ENCODE results near the gene DTX3L. TPM values are rescaled to one million over a fixed set of nuclear protein-coding genes. Genes with fewer than 3 reads are reported as not detected.

DTX3L gene
- total and polyA plus RNA-seq, 9 of the 15 experiments (the other 6 are each of a cell fraction or from before 2014, with no cell fraction given): 2.3 to 6.5 (median 3.0) TPM

GRCh38 chr3:122609798-122610559 is 45.8 kb downstream of the DTX3L start:
- no peak overlapping the region for H3K9ac ChIP-seq (ENCODE audit: insufficient read depth in 1 of 2, low read depth in 2 of 2, low read length in 2 of 2)
- no peaks in the 10 kb centered on the region for H4K20me1 ChIP-seq (replicated peaks; ENCODE audit: control insufficient read depth, insufficient read depth, low read length)
- no peaks in the 10 kb centered on the region; the same call in 1 of the 2 replicates for H3K9me3 ChIP-seq (replicated peaks; ENCODE audit: control insufficient read depth, insufficient read depth, low read depth, low read length)
- H3K36me3 ChIP-seq (ENCODE audit: control insufficient read depth, insufficient read depth, low read length): no peaks in the 10 kb centered on the region
- no peak overlapping the region for H2AFZ ChIP-seq (ENCODE audit: low read depth, low read length)
- DNase-seq (ENCODE audit: extremely low read depth in 1 of 4, low spot score in 3 of 4) (no peak), ATAC-seq (no peak), FAIRE-seq (no peak)
- no peaks in the 10 kb centered on the region for H3K4me1 ChIP-seq (replicated peaks in 1 of 2; ENCODE audit: control insufficient read depth in 2 of 2, insufficient read depth in 2 of 2, low read length in 2 of 2)
- H3K27me3 ChIP-seq (ENCODE audit: control insufficient read depth in 2 of 2, insufficient read depth in 2 of 2, low read length in 2 of 2): peaks cover 0 to 3% of the 10 kb centered on the region in 2 experiments; a peak in 2 of 5 replicates
- no peak overlapping the region for H3K27ac ChIP-seq (ENCODE audit: extremely low read depth, low read depth, low read length)
- WGBS (ENCODE audit: insufficient coverage, low coverage, missing lambda C conversion rate): 19% methylated on average over 7 of the region's 7 CpGs
- no peaks in the 10 kb centered on the region for H3K9me1 ChIP-seq (ENCODE audit: control insufficient read depth, insufficient read depth, low read length)
- CTCF ChIA-PET (ENCODE audit: low intra/inter-chr PET ratio): no interaction called here
- in situ Hi-C loops (cut with MboI) (no loop called here), intact Hi-C loops (cut with micrococcal nuclease) (no loop called here)
- no TSS peak for BruUV-seq (replicated peaks)
- no peaks in the 10 kb centered on the region for H3K79me2 ChIP-seq (ENCODE audit: control insufficient read depth, insufficient read depth, low read length)
- POLR2A ChIA-PET: no interaction called here
- no peak overlapping the region for H3K4me3 ChIP-seq
- no peak overlapping the region for H3K4me2 ChIP-seq (ENCODE audit: insufficient read depth, low read length)
- TF ChIP-seq KLF16 (IDR thresholded peaks at IDR 0.05): no peak
- TF ChIP-seq ZNF316 (IDR thresholded peaks at IDR 0.05): 0 out of 2 replicates have a peak, but pooled peaks have one; percentile 11

GRCh38 chr3:122612696-122613095 is 48.6 kb downstream of the DTX3L start:
- Histone ChIP-seq H3K79me2 (ENCODE audit: control insufficient read depth, insufficient read depth, low read length) (no peaks in the 10 kb centered on the region), H3K4me2 (ENCODE audit: insufficient read depth, low read length) (no peak overlapping the region), H3K36me3 (ENCODE audit: control insufficient read depth, insufficient read depth, low read length) (no peaks in the 10 kb centered on the region), H3K9me3 (replicated peaks; ENCODE audit: control insufficient read depth, insufficient read depth, low read depth, low read length) (no peaks in the 10 kb centered on the region; the same call in 1 of the 2 replicates), H3K4me3 (no peak overlapping the region), H3K27ac (ENCODE audit: extremely low read depth, low read depth, low read length) (no peak overlapping the region), H2AFZ (ENCODE audit: low read depth, low read length) (no peak overlapping the region), H3K9ac (ENCODE audit: insufficient read depth in 1 of 2, low read depth in 2 of 2, low read length in 2 of 2) (no peak overlapping the region), H3K4me1 (replicated peaks in 1 of 2; ENCODE audit: control insufficient read depth in 2 of 2, insufficient read depth in 2 of 2, low read length in 2 of 2) (no peaks in the 10 kb centered on the region), H3K9me1 (ENCODE audit: control insufficient read depth, insufficient read depth, low read length) (no peaks in the 10 kb centered on the region), H3K27me3 (ENCODE audit: control insufficient read depth in 2 of 2, insufficient read depth in 2 of 2, low read length in 2 of 2) (peaks cover 4 to 6% of the 10 kb centered on the region in 2 experiments; a peak in 2 of 5 replicates), H4K20me1 (replicated peaks; ENCODE audit: control insufficient read depth, insufficient read depth, low read length) (no peaks in the 10 kb centered on the region)
- 30% methylated on average over 3 of the region's 5 CpGs for WGBS (ENCODE audit: insufficient coverage, low coverage, missing lambda C conversion rate)
- ATAC-seq (no peak), DNase-seq (ENCODE audit: extremely low read depth in 1 of 4, low spot score in 3 of 4) (no peak), FAIRE-seq (no peak)
- intact Hi-C loops (cut with micrococcal nuclease) (no loop called here), in situ Hi-C loops (cut with MboI) (no loop called here)
- CTCF ChIA-PET (ENCODE audit: low intra/inter-chr PET ratio): no interaction called here
- BruUV-seq (replicated peaks): no TSS peak
- POLR2A ChIA-PET: no interaction called here
- TF ChIP-seq, protein P1, sequence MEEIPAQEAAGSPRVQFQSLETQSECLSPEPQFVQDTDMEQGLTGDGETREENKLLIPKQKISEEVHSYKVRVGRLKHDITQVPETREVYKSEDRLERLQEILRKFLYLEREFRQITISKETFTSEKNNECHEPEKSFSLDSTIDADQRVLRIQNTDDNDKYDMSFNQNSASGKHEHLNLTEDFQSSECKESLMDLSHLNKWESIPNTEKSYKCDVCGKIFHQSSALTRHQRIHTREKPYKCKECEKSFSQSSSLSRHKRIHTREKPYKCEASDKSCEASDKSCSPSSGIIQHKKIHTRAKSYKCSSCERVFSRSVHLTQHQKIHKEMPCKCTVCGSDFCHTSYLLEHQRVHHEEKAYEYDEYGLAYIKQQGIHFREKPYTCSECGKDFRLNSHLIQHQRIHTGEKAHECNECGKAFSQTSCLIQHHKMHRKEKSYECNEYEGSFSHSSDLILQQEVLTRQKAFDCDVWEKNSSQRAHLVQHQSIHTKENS (CRISPR knock-in tag; IDR thresholded peaks at IDR 0.05): no peak
- TF ChIP-seq ZNF766 (CRISPR knock-in tag; conservative IDR thresholded peaks at IDR 0.05): no peak
- TF ChIP-seq HDAC2 (IDR thresholded peaks at IDR 0.05): no peak
- TF ChIP-seq, protein P2, sequence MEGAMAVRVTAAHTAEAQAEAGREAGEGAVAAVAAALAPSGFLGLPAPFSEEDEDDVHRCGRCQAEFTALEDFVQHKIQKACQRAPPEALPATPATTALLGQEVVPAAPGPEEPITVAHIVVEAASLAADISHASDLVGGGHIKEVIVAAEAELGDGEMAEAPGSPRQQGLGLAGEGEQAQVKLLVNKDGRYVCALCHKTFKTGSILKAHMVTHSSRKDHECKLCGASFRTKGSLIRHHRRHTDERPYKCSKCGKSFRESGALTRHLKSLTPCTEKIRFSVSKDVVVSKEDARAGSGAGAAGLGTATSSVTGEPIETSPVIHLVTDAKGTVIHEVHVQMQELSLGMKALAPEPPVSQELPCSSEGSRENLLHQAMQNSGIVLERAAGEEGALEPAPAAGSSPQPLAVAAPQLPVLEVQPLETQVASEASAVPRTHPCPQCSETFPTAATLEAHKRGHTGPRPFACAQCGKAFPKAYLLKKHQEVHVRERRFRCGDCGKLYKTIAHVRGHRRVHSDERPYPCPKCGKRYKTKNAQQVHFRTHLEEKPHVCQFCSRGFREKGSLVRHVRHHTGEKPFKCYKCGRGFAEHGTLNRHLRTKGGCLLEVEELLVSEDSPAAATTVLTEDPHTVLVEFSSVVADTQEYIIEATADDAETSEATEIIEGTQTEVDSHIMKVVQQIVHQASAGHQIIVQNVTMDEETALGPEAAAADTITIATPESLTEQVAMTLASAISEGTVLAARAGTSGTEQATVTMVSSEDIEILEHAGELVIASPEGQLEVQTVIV (CRISPR knock-in tag; IDR thresholded peaks at IDR 0.05; ENCODE audit: borderline replicate concordance): no peak

Data from K562 (cell line).